K562 (cell line): Measurements from ENCODE around the gene PAIP1. TPM values are rescaled to one million over a fixed set of nuclear protein-coding genes. Genes with fewer than 3 reads are reported as not detected.
A peak's percentile ranks its signal among the peaks of the same experiment; 100 is the strongest.

ENCODE experiments used
- ATAC-seq: fragments of 200-7000 bp; cut with Tn5 transposase; 3 replicates; pipeline ENCODE4 v1.9.1; 2020; ENCODE audit warnings: moderate library complexity
- BruUV-seq: library from RNA; stranded (reverse); fragments of 400-500 nt; replicated peaks from 2 replicates; lab custom pipeline; 2021; lab: Mats Ljungman, UMichigan
- CTCF ChIA-PET: fragments of 300-600 bp; formaldehyde crosslinking; extraction: SDS; loops from one replicate; lab custom pipeline; 2021; ENCODE audit warnings: low intra/inter-chr PET ratio; lab: Yijun Ruan, JAX
- POLR2A ChIA-PET: fragments of 300-600, 350-650 bp; sonication (Branson Sonifier 250); formaldehyde crosslinking; extraction: SDS; loops from one replicate; lab custom pipeline; 2021; ENCODE audit warnings: antibody characterized with exemption, inconsistent platforms; lab: Yijun Ruan, JAX
- DNase-seq, 4 experiments: peaks; one replicate each; pipeline versions ENCODE4 v3.0.0 to v3.0.0-alpha.2; 2011 to 2018; ENCODE audit warnings: low spot score in 3 of 4, mixed read lengths in 3 of 4; ENCODE audit errors: extremely low read depth in 1 of 4
- FAIRE-seq: peaks from 2 replicates; lab custom pipeline; 2011; peaks lifted over from hg19 to GRCh38; lab: Jason Lieb, UNC
- H2AFZ ChIP-seq: 2 replicates; pipeline ENCODE4 v1.6.0; 2011; ENCODE audit warnings: low read depth, low read length, control low read depth, inconsistent platforms
- H3K27ac ChIP-seq: fragments of 200-600 bp; 3 replicates; pipeline ENCODE4 v1.8.0; 2011; ENCODE audit warnings: low read depth, mild to moderate bottlenecking, control low read depth, inconsistent platforms, low read length, moderate library complexity, mixed read lengths; ENCODE audit errors: extremely low read depth
- H3K27me3 ChIP-seq, 2 experiments: fragments of 300-600 bp in 1 of 2; 2 replicates in 1 of 2; 3 replicates in 1 of 2; pipeline versions ENCODE4 v1.6.0 to v1.8.0; 2011; ENCODE audit warnings: inconsistent platforms in 2 of 2, low read length in 2 of 2, mild to moderate bottlenecking in 1 of 2, mixed read lengths in 1 of 2, moderate library complexity in 1 of 2; ENCODE audit not compliant: control insufficient read depth in 2 of 2, insufficient read depth in 2 of 2
- H3K36me3 ChIP-seq: fragments of 300-600 bp; 3 replicates; pipeline ENCODE4 v1.8.0; 2011; ENCODE audit warnings: mild to moderate bottlenecking, low read length, inconsistent platforms; ENCODE audit not compliant: control insufficient read depth, insufficient read depth
- H3K4me1 ChIP-seq, 2 experiments: fragments of 200-600 bp in 1 of 2; replicated peaks in 1 of 2; 2 replicates in 1 of 2; 3 replicates in 1 of 2; pipeline versions ENCODE4 v1.5.1 to v1.8.0; 2011; ENCODE audit warnings: inconsistent platforms in 2 of 2, low read length in 2 of 2, mild to moderate bottlenecking in 1 of 2, mixed read lengths in 1 of 2, moderate library complexity in 1 of 2; ENCODE audit not compliant: control insufficient read depth in 2 of 2, insufficient read depth in 2 of 2
- H3K4me2 ChIP-seq: 2 replicates; pipeline ENCODE4 v1.6.1; 2011; ENCODE audit warnings: low read length, control low read depth, inconsistent platforms, mixed read lengths; ENCODE audit not compliant: insufficient read depth
- H3K4me3 ChIP-seq: fragments of 200-600 bp; sonication (generic), shearing (Covaris generic); 2 replicates; pipeline ENCODE4 v1.5.1; 2016; ENCODE audit warnings: control low read depth, inconsistent platforms
- H3K79me2 ChIP-seq: fragments of 200-600 bp; 3 replicates; pipeline ENCODE4 v1.8.0; 2011; ENCODE audit warnings: low read length, inconsistent platforms; ENCODE audit not compliant: control insufficient read depth, insufficient read depth
- H3K9ac ChIP-seq, 2 experiments: 2 replicates each; pipeline versions ENCODE4 v1.6.0 to v1.6.1; 2011; ENCODE audit warnings: low read depth in 2 of 2, low read length in 2 of 2, control low read depth in 1 of 2, inconsistent platforms in 1 of 2, mild to moderate bottlenecking in 1 of 2, mixed read lengths in 1 of 2; ENCODE audit not compliant: insufficient read depth in 1 of 2
- H3K9me1 ChIP-seq: one replicate; pipeline ENCODE4 v1.6.0; 2011; ENCODE audit warnings: inconsistent platforms, mild to moderate bottlenecking, low read length, moderate library complexity; ENCODE audit not compliant: control insufficient read depth, insufficient read depth
- H3K9me3 ChIP-seq: replicated peaks from 2 replicates; pipeline ENCODE4 v1.5.1; 2011; ENCODE audit warnings: low read depth, low read length, inconsistent platforms; ENCODE audit not compliant: control insufficient read depth, insufficient read depth
- H4K20me1 ChIP-seq: replicated peaks from 2 replicates; pipeline ENCODE4 v1.6.1; 2011; ENCODE audit warnings: low read length, inconsistent platforms, mixed read lengths; ENCODE audit not compliant: control insufficient read depth, insufficient read depth
- MAFG ChIP-seq: fragments of 450-650 bp; conservative IDR thresholded peaks from 2 replicates; pipeline ENCODE4 v1.6.1; 2016; ENCODE audit warnings: missing genetic modification characterization, missing compliant biosample characterization
- PTTG1 ChIP-seq: fragments of 450-650 bp; IDR thresholded peaks from 2 replicates; pipeline ENCODE4 v1.6.1; 2016; ENCODE audit warnings: low read depth, mild to moderate bottlenecking, missing genetic modification characterization, missing compliant biosample characterization
- TARDBP ChIP-seq: fragments of 450-650 bp; IDR thresholded peaks from 2 replicates; pipeline ENCODE4 v1.6.1; 2016
- WGBS: fragments of 100-300 bp; shearing (Covaris generic); methylation state at CpG from one replicate; pipeline ENCODE4 v1.1.6; 2016; ENCODE audit warnings: low coverage, mixed read lengths; ENCODE audit not compliant: insufficient coverage; ENCODE audit errors: missing lambda C conversion rate; 5-methylcytosine and 5-hydroxymethylcytosine counted together
- in situ Hi-C: fragments of 300-500 bp; cut with MboI; formaldehyde crosslinking; loops from 4 replicates; pipeline ENCODE4 v1.15.0; 2018; ENCODE audit warnings: inconsistent platforms, mixed read lengths
- intact Hi-C: fragments of 100-400 bp; cut with micrococcal nuclease; formaldehyde crosslinking; loops from 2 replicates; pipeline ENCODE4 v1.14.2; 2022
- polyA plus RNA-seq, 8 experiments: library from polyadenylated mRNA; depleted of rRNA in 4 of 8; stranded (reverse) in 5 of 8; unstranded in 3 of 8; fragments of >200 nt; fragmentation: Nextera tagmentation in 2 of 8; fragmentation: Illumina TruSeq in 1 of 8; extraction: Ambion mirVana in 2 of 8; extraction: Trizol in 1 of 8; gene quantifications; 2 replicates each; pipeline versions ENCODE4 v1.2.1 to v1.2.3, GENCODE V29; 2011 to 2014; ENCODE audit warnings: inconsistent platforms in 1 of 8, missing spikeins in 1 of 8
- total RNA-seq, 7 experiments: library from RNA; depleted of rRNA in 6 of 7; stranded (reverse); fragments of >200 nt in 6 of 7; fragmentation: Illumina TruSeq in 2 of 7; extraction: Trizol in 2 of 7; gene quantifications; 2 replicates each; pipeline versions ENCODE4 v1.2.1 to v1.2.3, GENCODE V29; 2011 to 2021; ENCODE audit warnings: low replicate concordance in 1 of 7
- TF ChIP-seq, protein P1 (sequence below): fragments of 250-450 bp; sonication (Bioruptor Pico); IDR thresholded peaks from 2 replicates; pipeline ENCODE4 v1.5.0; 2021; ENCODE audit warnings: mild to moderate bottlenecking, borderline replicate concordance
- TF ChIP-seq, protein P2 (sequence below): fragments of 250-450 bp; sonication (Bioruptor Pico); IDR thresholded peaks from 2 replicates; pipeline ENCODE4 v1.4.0; 2020
- TF ChIP-seq, protein P3 (sequence below), 2 experiments: fragments of 450-650 bp in 1 of 2; sonication (generic) in 1 of 2; formaldehyde crosslinking in 1 of 2; IDR thresholded peaks in 1 of 2; conservative IDR thresholded peaks in 1 of 2; 2 replicates each; pipeline versions ENCODE4 v1.6.1 to v1.8.1; 2016 to 2023; ENCODE audit warnings: mild to moderate bottlenecking in 2 of 2, moderate library complexity in 2 of 2, inconsistent platforms in 1 of 2, missing genetic modification reagents in 1 of 2

Gene PAIP1
- total and polyA plus RNA-seq, 9 of the 15 experiments (the other 6 are each of a cell fraction or from before 2014, with no cell fraction given), result 51.7 to 181 (median 102) TPM

DNA sequence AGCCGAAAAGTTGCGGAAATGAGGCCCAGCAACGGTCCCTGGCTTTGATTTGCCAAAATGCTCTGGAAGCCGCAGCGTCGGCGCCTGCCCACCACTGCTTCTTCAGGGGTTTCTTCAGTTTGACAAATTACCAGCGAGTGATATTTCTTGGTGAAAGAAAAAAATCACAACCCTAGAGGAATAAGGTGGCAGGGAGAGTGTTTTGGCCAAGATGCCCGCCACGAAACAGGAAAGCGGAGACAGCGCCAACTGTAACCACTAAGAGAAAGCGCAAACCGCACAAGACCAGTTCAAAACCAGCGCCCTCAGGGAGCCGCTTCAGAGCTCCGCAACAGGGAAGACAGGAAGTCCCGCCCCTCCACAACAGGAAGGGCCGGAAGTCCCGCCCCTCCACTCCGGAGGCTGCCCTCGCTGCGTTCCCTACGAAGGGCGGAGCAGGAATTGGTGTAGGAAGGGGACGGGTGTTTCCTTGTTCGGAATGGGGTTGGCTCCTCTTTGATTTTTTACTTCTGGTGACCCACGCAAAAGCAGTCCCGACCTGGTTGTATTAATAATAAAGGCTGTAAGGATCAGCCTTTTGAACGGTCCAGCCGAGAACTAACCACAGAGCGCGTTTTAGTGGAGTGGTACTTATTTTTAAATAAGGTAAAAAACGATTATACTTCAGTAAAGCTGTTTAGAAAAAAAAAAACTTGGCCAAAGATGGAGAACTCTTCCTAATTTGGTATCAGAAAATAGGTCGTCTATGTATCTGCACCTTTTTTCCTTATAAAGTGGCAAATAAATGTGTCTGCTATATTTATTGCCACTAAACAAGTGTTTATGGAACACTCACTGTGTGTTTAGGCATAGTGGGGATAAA is 41.8 kb downstream of the PAIP1 start, which contains the start of gene C5orf34:
Gene C5orf34 (minus strand): TSS at position 333 of the 862 bp plus-strand sequence. CDS start 5,809 bp downstream, outside the sequence.
- under 1% methylated on average over 35 of the region's 35 CpGs for WGBS
- peaks cover 0 to 16% of the 10 kb centered on the region in 2 experiments; a peak in 4 of 5 replicates for H3K4me1 ChIP-seq
- peak; percentile 98 to 99 (median 99) for DNase-seq
- peaks cover 2% of the 10 kb centered on the region for H3K9me1 ChIP-seq
- peak within 1 kb of the TSS; percentile 85 for H3K27ac ChIP-seq
- H3K36me3 ChIP-seq, result 0 out of 3 replicates have a peak, but pooled peaks cover 6% of the 10 kb centered on the region
- intact Hi-C loops (loop anchor here (1.0 to 5.0 kb wide), 2 partner anchors 31 to 87 kb away; partner anchors contain the start of gene NNT), in situ Hi-C loops (no loop called here)
- H3K9ac ChIP-seq, result peak within 1 kb of the TSS; percentile 89 to 92
- ATAC-seq, result peak; percentile 96
- POLR2A ChIA-PET, result interaction anchor here (0.6 to 2.1 kb wide), 14 partner anchors 9 to 116 kb away, joined by 3 to 11 read pairs (median 4); partner anchors contain the start of gene CCL28
- H2AFZ ChIP-seq, result peak within 1 kb of the TSS; percentile 93
- peak within 1 kb of the TSS; percentile 93 for H3K4me2 ChIP-seq
- FAIRE-seq, result peak; percentile 83
- no peaks in the 10 kb centered on the region for H3K27me3 ChIP-seq
- no peaks in the 10 kb centered on the region for H4K20me1 ChIP-seq
- no peaks in the 10 kb centered on the region for H3K9me3 ChIP-seq
- peak within 1 kb of the TSS; percentile 64 for H3K4me3 ChIP-seq
- CTCF ChIA-PET, result no interaction called here
- BruUV-seq, result TSS peak; percentile 95
- H3K79me2 ChIP-seq, result peaks cover 28% of the 10 kb centered on the region
- TF ChIP-seq PTTG1 (tag), result no peak
- TF ChIP-seq MAFG (tag), result no peak
- TF ChIP-seq, protein P1, sequence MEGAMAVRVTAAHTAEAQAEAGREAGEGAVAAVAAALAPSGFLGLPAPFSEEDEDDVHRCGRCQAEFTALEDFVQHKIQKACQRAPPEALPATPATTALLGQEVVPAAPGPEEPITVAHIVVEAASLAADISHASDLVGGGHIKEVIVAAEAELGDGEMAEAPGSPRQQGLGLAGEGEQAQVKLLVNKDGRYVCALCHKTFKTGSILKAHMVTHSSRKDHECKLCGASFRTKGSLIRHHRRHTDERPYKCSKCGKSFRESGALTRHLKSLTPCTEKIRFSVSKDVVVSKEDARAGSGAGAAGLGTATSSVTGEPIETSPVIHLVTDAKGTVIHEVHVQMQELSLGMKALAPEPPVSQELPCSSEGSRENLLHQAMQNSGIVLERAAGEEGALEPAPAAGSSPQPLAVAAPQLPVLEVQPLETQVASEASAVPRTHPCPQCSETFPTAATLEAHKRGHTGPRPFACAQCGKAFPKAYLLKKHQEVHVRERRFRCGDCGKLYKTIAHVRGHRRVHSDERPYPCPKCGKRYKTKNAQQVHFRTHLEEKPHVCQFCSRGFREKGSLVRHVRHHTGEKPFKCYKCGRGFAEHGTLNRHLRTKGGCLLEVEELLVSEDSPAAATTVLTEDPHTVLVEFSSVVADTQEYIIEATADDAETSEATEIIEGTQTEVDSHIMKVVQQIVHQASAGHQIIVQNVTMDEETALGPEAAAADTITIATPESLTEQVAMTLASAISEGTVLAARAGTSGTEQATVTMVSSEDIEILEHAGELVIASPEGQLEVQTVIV (CRISPR knock-in tag), result no peak
- peak; percentile 83; the same call in 1 of the 2 replicates for TF ChIP-seq TARDBP
- TF ChIP-seq, protein P2, sequence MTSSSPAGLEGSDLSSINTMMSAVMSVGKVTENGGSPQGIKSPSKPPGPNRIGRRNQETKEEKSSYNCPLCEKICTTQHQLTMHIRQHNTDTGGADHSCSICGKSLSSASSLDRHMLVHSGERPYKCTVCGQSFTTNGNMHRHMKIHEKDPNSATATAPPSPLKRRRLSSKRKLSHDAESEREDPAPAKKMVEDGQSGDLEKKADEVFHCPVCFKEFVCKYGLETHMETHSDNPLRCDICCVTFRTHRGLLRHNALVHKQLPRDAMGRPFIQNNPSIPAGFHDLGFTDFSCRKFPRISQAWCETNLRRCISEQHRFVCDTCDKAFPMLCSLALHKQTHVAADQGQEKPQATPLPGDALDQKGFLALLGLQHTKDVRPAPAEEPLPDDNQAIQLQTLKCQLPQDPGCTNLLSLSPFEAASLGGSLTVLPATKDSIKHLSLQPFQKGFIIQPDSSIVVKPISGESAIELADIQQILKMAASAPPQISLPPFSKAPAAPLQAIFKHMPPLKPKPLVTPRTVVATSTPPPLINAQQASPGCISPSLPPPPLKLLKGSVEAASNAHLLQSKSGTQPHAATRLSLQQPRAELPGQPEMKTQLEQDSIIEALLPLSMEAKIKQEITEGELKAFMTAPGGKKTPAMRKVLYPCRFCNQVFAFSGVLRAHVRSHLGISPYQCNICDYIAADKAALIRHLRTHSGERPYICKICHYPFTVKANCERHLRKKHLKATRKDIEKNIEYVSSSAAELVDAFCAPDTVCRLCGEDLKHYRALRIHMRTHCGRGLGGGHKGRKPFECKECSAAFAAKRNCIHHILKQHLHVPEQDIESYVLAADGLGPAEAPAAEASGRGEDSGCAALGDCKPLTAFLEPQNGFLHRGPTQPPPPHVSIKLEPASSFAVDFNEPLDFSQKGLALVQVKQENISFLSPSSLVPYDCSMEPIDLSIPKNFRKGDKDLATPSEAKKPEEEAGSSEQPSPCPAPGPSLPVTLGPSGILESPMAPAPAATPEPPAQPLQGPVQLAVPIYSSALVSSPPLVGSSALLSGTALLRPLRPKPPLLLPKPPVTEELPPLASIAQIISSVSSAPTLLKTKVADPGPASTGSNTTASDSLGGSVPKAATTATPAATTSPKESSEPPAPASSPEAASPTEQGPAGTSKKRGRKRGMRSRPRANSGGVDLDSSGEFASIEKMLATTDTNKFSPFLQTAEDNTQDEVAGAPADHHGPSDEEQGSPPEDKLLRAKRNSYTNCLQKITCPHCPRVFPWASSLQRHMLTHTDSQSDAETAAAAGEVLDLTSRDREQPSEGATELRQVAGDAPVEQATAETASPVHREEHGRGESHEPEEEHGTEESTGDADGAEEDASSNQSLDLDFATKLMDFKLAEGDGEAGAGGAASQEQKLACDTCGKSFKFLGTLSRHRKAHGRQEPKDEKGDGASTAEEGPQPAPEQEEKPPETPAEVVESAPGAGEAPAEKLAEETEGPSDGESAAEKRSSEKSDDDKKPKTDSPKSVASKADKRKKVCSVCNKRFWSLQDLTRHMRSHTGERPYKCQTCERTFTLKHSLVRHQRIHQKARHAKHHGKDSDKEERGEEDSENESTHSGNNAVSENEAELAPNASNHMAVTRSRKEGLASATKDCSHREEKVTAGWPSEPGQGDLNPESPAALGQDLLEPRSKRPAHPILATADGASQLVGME (CRISPR knock-in tag), result 0 out of 2 replicates have a peak, but pooled peaks have one; percentile 9
- TF ChIP-seq, protein P3, sequence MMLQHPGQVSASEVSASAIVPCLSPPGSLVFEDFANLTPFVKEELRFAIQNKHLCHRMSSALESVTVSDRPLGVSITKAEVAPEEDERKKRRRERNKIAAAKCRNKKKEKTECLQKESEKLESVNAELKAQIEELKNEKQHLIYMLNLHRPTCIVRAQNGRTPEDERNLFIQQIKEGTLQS (IDR thresholded peaks at IDR 0.05), result peak; percentile 19; the same call in 1 of the 2 replicates
- TF ChIP-seq, protein P3 (CRISPR knock-in tag; conservative IDR thresholded peaks at IDR 0.05), result peak; percentile 70
